Measurements from ENCODE around the gene SLC25A21.
"Not testable (repeated sequence)": the region's sequence is repeated elsewhere in the genome, so short reads cannot be mapped to it uniquely, and the experiment has no call there.

Gene SLC25A21

DNA sequence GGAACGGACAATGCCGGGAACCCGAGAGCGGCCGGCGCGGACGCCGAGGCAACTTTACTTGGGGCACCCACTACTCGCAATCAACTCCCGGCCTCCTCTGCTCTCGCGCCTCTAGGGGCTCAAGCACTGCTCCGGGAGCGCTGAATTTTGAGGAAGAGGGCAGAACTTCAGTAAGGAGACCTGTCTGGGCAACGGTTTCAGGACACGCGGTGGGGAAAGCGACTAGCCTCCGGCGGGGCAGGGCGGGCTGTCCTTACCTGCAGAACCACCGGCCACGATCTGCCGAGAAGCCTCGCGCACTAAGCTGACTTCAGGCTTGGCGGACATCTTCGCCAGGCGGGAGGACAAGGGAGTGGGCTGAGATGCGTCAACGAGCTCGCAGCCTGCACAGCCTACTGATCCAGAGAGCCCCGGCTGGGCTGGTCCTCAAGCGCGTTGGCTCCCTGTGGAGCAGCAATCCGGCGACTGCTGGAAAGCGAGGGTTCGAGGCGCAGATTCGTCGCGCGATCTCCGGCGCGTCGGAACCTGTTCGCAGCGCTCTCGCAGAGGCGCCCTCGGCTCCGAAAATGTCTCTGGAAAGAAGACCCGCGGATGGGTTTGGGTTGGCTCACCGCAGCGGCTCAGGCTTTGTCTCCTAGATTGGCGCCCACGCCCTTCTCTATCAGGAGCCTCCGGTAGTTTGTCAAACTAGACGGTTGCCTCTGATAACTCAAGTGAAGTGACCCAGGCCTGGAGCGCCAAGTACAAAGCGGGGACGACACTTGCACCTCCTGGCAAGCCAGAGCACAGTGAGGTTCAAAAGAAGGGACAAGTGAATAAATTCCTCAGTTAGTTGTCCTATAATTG lies at the start of gene SLC25A21:
Gene SLC25A21 (minus strand): TSS at position 583 of the 846 bp plus-strand sequence.
- CTCF ChIA-PET = no interaction called here
- no peak within 1 kb of the TSS for H3K4me3 Mint-ChIP-seq

DNA sequence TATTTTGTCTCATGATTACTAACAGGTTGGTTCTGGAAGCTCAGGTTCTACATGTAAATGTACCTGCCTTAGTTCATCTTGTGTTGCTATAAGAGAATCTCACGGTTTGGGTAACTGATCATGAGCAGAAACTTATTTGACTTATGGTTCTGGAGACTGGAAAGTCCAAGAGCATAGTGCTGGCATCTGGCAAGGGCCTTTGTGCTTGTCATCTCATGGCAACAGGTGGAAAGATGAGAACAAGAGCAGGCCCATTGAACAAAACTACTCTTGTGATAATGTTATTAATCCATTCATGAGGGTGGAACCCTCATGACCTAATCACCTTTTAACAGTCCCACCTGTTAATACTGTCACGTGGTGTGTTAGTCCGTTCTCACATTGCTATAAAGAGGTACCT lies 48.7 kb upstream of the SLC25A21 start:
- no peak overlapping the region for H3K4me3 Mint-ChIP-seq
- no peaks in the 10 kb centered on the region for H3K4me1 Mint-ChIP-seq
- no peak for DNase-seq
- no peaks in the 10 kb centered on the region for H3K27me3 Mint-ChIP-seq
- no peaks in the 10 kb centered on the region for H3K36me3 Mint-ChIP-seq
- no peak overlapping the region for H3K27ac Mint-ChIP-seq
- H3K9me3 Mint-ChIP-seq = peaks cover 18% of the 10 kb centered on the region
- CTCF ChIA-PET = no interaction called here

More for the DNA sequence above, at the start of gene SLC25A21:
- Mint-ChIP-seq H3K36me3 (no peaks in the 10 kb centered on the region), H3K9me3 (peaks cover 4% of the 10 kb centered on the region), H3K4me1 (no peaks in the 10 kb centered on the region), H3K27ac (no peak within 1 kb of the TSS), H3K27me3 (peaks cover 14% of the 10 kb centered on the region)
- no peak for DNase-seq

DNA sequence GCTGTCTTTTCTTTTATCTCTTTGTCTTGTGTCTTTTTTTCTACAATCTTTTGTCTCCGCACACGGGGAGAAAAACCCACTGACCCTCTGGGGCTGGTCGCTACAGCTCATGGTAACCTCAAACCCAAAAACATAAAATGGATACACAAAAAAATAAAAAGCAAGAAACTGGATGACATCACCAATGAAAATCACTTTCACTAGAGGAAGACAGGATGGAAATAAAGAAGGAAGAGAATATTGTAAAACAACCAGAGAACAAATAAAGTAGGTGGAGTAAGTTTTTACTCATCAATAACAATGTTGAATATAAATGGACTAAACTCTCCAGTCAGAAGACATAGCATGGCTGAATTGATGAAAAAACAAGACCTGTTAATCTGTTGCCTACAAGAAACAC lies 42.9 kb upstream of the SLC25A21 start:
- no peaks in the 10 kb centered on the region for H3K4me1 Mint-ChIP-seq
- H3K27me3 Mint-ChIP-seq = no peaks in the 10 kb centered on the region
- H3K9me3 Mint-ChIP-seq = peaks cover 2% of the 10 kb centered on the region
- CTCF ChIA-PET = no interaction called here
- H3K27ac Mint-ChIP-seq = no peak overlapping the region
- DNase-seq = no peak
- no peaks in the 10 kb centered on the region for H3K36me3 Mint-ChIP-seq
- H3K4me3 Mint-ChIP-seq = no peak overlapping the region

DNA sequence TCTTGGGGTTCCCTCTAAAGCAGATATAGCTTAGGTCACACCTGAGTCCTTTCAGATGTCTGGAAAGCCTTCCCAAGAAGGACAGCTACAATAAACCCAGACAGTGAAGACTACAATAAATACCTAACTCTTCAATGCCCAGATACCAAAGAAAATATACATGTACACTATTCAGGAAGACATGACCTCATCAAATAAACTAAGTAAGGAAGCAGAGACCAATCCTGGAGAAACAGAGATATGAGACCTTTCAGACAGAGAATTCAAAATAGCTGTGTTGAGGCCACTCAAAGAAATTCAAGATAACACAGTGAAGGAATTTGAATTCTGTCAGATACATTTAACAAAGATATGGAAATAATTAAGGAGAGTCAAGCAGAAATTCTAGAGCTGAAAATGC lies 40.6 kb upstream of the SLC25A21 start:
- no peak overlapping the region for H3K4me3 Mint-ChIP-seq
- CTCF ChIA-PET = no interaction called here
- H3K36me3 Mint-ChIP-seq = no peaks in the 10 kb centered on the region
- H3K27me3 Mint-ChIP-seq = no peaks in the 10 kb centered on the region
- peaks cover 3% of the 10 kb centered on the region for H3K9me3 Mint-ChIP-seq
- no peaks in the 10 kb centered on the region for H3K4me1 Mint-ChIP-seq
- H3K27ac Mint-ChIP-seq = no peak overlapping the region
- no peak for DNase-seq

DNA sequence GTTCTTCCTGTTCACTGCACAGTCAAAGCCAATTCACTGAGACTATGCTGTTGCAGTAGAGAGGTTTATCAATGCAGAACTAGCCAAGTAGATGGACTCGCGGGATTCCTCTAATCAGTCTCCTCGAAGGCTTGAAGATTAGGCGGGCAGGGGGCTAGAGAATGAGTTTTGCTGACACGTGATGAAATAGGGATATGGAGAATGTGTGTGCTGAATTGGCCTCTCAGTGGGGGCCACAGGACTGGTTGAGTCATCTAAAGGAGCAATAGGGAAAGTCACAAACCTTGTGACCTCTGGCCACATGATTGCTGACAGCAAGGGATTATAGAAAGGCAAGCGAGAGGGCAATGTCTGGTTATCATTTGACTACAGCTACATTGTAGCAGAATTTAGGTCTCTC lies 38.0 kb upstream of the SLC25A21 start:
- Mint-ChIP-seq H3K9me3 (peaks cover 15% of the 10 kb centered on the region), H3K4me3 (no peak overlapping the region), H3K27me3 (no peaks in the 10 kb centered on the region), H3K36me3 (no peaks in the 10 kb centered on the region), H3K4me1 (no peaks in the 10 kb centered on the region), H3K27ac (no peak overlapping the region)
- CTCF ChIA-PET = no interaction called here
- DNase-seq = no peak

DNA sequence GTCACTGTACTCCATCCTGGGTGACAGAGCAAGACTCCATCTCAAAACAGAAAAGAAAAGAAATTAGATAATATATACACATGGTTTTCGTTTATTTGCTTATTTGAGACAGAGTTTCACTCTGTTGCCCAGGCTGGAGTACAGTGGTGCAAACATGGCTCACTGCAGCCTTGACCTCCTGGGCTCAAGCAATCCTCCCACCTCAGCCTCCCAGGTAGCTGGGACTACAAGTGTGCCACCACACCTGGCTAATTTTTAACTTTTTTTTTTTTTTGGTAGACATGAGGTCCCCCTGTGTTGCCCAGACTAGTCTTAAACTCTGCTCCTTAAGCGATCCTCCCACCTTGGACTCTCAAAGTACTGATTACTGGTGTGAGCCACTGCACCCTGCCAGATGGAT lies 37.2 kb upstream of the SLC25A21 start:
- H3K27me3 Mint-ChIP-seq, H3K4me3 Mint-ChIP-seq, H3K27ac Mint-ChIP-seq, H3K4me1 Mint-ChIP-seq, H3K36me3 Mint-ChIP-seq, DNase-seq, CTCF ChIA-PET: not testable (repeated sequence)
- H3K9me3 Mint-ChIP-seq = peaks cover 17% of the 10 kb centered on the region

DNA sequence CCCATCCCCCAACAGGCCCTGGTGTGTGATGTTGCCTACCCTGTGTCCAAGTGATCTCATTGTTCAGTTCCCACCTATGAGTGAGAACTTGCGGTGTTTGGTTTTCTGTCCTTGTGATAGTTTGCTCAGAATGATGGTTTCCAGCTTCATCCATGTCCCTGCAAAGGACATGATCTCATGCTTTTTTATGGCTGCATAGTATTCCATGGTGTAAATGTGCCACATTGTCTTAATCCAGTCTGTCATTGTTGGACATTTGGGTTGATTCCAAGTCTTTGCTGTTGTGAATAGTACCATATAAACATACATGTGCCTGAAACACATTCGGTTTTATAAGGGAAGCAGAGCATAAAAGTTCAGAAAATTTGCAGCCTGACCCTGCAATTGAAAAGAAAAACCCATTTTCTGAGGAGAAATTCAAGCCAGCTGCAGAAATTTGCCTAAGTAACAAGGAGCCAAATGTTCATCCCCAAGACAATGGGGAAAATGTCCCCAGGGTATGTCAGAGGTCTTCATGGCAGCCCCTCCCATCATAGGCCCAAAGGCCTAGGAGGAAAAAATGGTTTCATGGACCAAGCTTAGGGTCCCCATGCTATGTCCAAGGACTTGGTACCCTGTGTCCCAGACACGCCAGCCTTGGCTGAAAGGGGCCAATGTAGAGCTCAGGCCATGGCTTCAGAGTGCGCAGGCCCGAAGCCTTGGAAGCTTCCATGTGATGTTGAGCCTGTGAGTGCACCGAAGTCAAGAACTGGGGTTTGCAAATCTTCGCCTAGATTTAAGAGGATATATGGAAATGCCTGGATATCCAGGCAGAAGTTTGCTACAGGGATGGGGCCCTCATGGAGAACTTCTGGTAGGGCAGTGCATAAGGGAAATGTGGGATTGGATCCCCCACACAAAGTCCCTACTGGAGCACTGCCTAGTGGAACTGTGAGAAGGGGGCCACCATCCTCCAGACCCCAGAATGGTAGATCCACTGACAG lies 33.5 kb upstream of the SLC25A21 start:
- H3K36me3 Mint-ChIP-seq, H3K4me3 Mint-ChIP-seq, H3K27me3 Mint-ChIP-seq, CTCF ChIA-PET, H3K4me1 Mint-ChIP-seq, H3K27ac Mint-ChIP-seq, DNase-seq: not testable (repeated sequence)
- peaks cover 17% of the 10 kb centered on the region for H3K9me3 Mint-ChIP-seq

DNA sequence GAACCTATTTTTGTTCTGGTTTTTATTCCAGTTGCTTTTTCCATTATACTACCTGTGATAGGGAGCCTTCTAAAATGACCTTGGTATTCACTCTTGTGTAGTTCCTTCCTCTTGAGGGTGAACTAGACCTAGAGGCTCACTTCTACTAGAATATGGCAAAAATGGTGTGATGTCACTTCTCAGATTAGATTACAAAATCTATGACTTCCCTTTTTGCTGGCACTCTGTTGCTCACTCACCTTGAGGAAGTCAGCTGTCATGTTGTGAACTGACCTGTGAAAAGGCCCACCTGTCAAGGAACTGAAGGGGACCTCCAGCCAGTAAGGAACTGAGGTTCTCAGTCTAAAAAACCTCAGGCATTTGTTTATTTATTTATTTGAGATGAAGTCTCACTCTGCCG lies 31.0 kb upstream of the SLC25A21 start:
- Mint-ChIP-seq H3K27ac (no peak overlapping the region), H3K4me1 (peaks cover 2% of the 10 kb centered on the region), H3K4me3 (no peak overlapping the region), H3K36me3 (no peaks in the 10 kb centered on the region), H3K27me3 (peaks cover 2% of the 10 kb centered on the region), H3K9me3 (peaks cover 15% of the 10 kb centered on the region)
- CTCF ChIA-PET = no interaction called here
- no peak for DNase-seq

DNA sequence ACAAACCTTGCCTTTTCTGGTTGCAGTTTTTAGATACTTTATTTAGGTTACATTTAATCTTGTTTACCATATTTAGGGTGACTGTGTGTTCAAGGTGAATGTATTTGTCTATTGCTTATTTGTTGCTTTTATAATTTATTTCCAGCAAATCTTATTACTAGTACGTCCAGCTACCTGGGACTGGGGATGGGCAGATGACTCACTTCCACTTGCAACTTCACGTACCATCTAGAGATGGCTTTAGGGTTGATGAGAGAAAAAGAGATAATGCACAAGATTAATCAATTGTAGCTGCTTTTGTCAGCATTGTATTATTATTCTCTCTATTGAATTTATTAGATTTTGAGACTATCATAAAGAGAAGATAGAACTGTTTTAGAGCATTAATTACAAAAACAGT lies 30.4 kb upstream of the SLC25A21 start:
- Mint-ChIP-seq H3K27me3 (peaks cover 8% of the 10 kb centered on the region), H3K9me3 (peaks cover 13% of the 10 kb centered on the region), H3K36me3 (no peaks in the 10 kb centered on the region), H3K4me1 (peaks cover 3% of the 10 kb centered on the region), H3K27ac (no peak overlapping the region), H3K4me3 (no peak overlapping the region)
- DNase-seq = no peak
- CTCF ChIA-PET = no interaction called here

DNA sequence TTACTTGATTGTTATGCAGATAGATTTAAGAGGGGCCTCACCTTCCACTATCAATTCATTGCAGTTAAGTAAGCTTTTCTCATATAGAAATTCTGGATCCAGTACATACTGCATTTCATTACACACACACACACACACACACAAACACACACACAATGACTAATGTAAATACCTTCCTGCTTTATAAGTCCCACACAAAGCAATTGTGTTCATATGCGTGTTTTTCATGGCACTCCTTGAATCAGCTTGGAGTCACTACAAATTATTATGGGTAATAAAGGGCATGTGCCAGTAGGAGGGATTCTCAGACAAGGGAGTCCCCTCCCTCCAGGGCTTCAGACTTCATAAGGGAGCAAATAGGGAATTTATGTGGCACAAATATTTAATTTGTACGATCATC lies 29.9 kb upstream of the SLC25A21 start:
- Mint-ChIP-seq H3K4me1 (peaks cover 7% of the 10 kb centered on the region), H3K27me3 (peaks cover 14% of the 10 kb centered on the region), H3K36me3 (no peaks in the 10 kb centered on the region), H3K9me3 (peaks cover 13% of the 10 kb centered on the region), H3K4me3 (no peak overlapping the region), H3K27ac (no peak overlapping the region)
- DNase-seq = no peak
- CTCF ChIA-PET = no interaction called here

DNA sequence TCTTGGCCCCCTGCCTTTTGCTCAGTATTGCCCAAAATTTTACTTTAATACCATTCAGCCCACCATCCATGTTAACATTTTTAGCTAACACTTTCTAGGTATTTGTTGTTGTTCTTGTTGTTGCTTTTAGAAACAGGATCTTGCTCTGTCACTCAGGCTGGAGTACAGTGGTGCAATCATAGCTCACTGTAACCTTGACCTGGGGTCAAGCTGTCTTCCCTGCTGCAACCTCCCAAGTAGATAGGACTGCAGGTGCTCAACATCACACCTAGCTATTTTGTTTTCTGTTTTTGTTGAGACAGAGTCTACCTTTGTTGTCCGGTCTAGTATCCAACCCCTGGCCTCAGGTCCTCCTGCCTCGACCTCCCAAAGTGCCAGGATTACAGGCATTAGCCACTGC lies 29.3 kb upstream of the SLC25A21 start:
- Mint-ChIP-seq H3K27ac (no peak overlapping the region), H3K9me3 (peaks cover 9% of the 10 kb centered on the region), H3K4me1 (peaks cover 10% of the 10 kb centered on the region), H3K4me3 (no peak overlapping the region), H3K27me3 (peaks cover 16% of the 10 kb centered on the region), H3K36me3 (no peaks in the 10 kb centered on the region)
- DNase-seq = no peak
- CTCF ChIA-PET = no interaction called here

DNA sequence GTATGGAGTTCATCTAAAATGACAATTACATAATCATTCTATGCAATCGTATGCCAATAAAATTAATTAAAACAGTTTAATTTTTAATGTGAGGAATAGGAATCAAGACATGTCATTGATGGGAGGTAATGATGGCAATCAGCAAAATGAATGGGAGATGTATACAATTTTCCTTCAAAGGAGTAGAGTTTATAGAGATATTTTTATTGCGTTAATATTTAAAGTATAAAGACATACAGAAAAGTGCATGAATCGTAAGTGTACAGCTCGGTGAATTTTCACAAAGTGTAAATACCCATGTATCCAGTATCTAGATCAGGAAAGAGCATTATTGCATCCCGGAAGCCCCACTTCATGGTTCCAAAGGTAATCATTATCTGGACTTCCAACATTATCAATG lies 26.5 kb upstream of the SLC25A21 start:
- no peak overlapping the region for H3K27ac Mint-ChIP-seq
- H3K9me3 Mint-ChIP-seq = peaks cover 2% of the 10 kb centered on the region
- H3K36me3 Mint-ChIP-seq = no peaks in the 10 kb centered on the region
- DNase-seq = no peak
- CTCF ChIA-PET = no interaction called here
- peaks cover 10% of the 10 kb centered on the region for H3K4me1 Mint-ChIP-seq
- H3K27me3 Mint-ChIP-seq = peaks cover 20% of the 10 kb centered on the region
- no peak overlapping the region for H3K4me3 Mint-ChIP-seq

DNA sequence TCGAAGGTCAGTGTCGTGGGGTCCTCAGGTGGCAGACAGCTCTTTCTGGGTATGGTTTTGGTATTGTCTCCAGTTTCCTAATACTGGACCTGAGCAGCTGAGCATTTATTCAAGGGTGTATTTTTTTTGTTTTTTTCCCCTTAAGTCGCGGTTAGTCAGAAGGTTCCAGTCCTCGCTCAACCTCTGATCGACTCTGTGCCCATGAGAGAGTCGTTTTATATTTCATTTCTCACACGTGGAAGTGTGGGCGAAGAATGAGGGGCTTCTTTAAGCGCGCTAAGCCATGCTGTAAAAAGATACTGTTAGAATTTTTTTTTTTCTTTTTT lies 25.8 kb upstream of the SLC25A21 start:
- no peak for DNase-seq
- CTCF ChIA-PET = no interaction called here
- Mint-ChIP-seq H3K36me3 (no peaks in the 10 kb centered on the region), H3K4me1 (peaks cover 10% of the 10 kb centered on the region), H3K4me3 (peak overlapping the region; percentile 36), H3K27me3 (peaks cover 20% of the 10 kb centered on the region), H3K27ac (no peak overlapping the region), H3K9me3 (peaks cover 2% of the 10 kb centered on the region)

DNA sequence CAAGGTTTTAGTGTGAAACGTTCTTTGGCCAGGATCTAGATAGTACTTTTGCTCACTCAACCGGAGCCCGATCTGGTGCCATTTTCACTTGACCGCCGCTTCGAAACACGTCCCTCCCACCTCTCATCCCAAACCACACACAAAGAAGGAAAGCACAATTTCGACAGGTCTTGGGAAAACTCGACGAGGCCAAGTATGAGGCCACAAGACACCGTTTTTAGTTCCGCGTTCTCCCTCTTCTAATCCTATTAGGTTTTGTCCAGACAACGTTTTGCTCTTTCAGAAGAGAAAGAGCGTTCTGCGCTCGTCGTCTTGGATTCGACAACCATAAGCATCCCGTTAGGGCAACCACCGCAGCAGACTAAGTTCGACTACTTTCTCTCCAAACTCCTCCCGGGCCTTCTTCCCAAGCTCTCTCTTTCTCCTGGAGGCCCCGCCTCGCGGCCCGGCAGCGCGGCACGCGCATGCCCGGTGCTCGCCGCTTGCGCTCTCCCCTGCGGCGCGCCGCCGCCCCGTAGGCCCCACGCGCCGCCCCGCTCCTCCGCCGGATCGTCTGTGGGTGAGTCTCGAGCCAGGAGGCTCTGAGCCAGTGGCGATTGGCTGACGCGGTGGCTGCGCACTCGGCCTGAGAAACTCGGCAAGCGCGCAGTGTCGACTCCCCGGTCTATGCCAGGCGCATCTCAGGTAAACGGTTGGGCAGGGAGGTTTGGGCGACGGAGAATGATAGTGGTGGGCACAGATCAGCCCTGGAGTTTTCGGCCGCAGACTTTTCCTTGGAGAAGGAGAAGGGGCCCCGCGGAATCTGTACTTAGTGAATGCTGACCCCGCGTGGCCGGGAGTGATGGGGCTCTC lies 25.2 kb upstream of the SLC25A21 start, which contains the start of gene MIPOL1:
Gene MIPOL1 (plus strand): TSS at position 517 of the 852 bp plus-strand sequence. CDS start 49,952 bp downstream, outside the sequence.
- DNase-seq = peak; percentile 22
- Mint-ChIP-seq H3K27me3 (peaks cover 20% of the 10 kb centered on the region), H3K4me1 (peaks cover 10% of the 10 kb centered on the region), H3K36me3 (no peaks in the 10 kb centered on the region), H3K27ac (no peak within 1 kb of the TSS), H3K4me3 (peak within 1 kb of the TSS; percentile 36), H3K9me3 (peaks cover 2% of the 10 kb centered on the region)
- CTCF ChIA-PET = no interaction called here
